Large intestine (tissue), 3 donors: Measurements from ENCODE around the gene PITPNB. TPM values are rescaled to one million over a fixed set of nuclear protein-coding genes. Genes with fewer than 3 reads are reported as not detected.

Experiments
- DNase-seq, 2 donors: peaks; one replicate each; pipeline versions ENCODE4 v3.0.0 to v3.0.0-alpha.2; 2013
- H3K27ac ChIP-seq: one replicate; pipeline ENCODE4 v1.5.1; 2013; ENCODE audit warnings: low read length
- H3K27me3 ChIP-seq: 2 replicates; pipeline ENCODE4 v1.6.1; 2013; ENCODE audit warnings: low read length; ENCODE audit not compliant: control insufficient read depth, insufficient read depth
- H3K36me3 ChIP-seq: 2 replicates; pipeline ENCODE4 v1.6.1; 2013; ENCODE audit warnings: low read length; ENCODE audit not compliant: control insufficient read depth, insufficient read depth
- H3K4me1 ChIP-seq: one replicate; pipeline ENCODE4 v1.6.1; 2013; ENCODE audit warnings: low read length; ENCODE audit not compliant: control insufficient read depth, insufficient read depth
- H3K4me3 ChIP-seq: one replicate; pipeline ENCODE4 v1.5.1; 2013; ENCODE audit warnings: low read length
- H3K9me3 ChIP-seq: one replicate; pipeline ENCODE4 v1.6.1; 2013; ENCODE audit warnings: mild to moderate bottlenecking, low read depth, low read length, moderate library complexity; ENCODE audit not compliant: control insufficient read depth
- WGBS: methylation state at CpG from one replicate; pipeline ENCODE4 v1.1.5; 2013; ENCODE audit warnings: low lambda C conversion rate; ENCODE audit not compliant: insufficient coverage; 5-methylcytosine and 5-hydroxymethylcytosine counted together
- polyA plus RNA-seq: library from polyadenylated mRNA; unstranded; fragments of 120-200 nt; gene quantifications from one replicate; pipeline ENCODE4 v1.2.1, GENCODE V29; 2013

PITPNB gene
- polyA plus RNA-seq, 1 donor, result 53.4 TPM

DNA sequence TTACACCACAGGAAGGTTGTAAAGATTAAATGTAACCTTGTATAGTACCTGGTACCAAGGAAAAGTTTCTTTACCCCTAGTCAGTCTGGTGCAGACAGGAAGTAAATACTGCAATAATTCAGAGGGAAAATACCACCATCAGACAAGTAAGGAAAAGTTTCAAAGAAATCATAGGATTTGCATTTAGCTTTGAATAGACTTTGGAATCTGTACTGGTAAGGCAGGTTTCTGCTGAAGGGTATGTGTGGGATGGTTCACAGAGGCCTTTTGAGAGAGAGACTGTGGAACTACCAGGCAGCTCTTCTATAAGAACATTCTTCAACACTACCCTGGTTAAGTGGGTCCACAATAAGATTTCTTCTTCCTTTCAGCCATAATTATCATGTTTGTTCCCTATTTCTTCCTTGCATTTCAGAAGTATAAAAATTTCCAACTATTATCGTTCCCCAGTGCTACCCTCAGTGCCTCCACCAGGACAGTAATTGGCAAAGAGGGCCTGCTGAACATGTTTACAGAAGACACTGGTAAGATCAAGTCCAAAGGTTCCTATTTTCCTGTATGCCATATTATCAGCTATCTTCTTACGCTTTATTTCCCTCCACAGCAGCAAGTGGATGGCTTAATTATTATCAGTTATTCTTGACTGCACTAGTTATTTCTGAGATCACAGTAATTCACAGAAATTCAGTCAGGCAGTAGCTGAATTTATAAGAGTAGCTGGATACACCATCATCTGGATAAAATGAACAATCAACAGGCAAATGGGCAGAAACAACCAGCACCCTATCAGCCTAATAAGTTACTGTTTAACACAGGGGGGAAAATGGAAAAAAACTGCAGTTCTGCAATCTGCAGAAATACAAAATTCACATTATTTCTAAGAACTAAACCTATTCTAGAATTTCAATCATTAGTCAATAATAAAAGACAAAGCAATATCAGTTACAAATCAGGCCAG, 48.5 kb downstream of the PITPNB start:
- Histone ChIP-seq H3K4me1 (peaks cover 61% of the 10 kb centered on the region), H3K9me3 (no peaks in the 10 kb centered on the region), H3K27me3 (no peaks in the 10 kb centered on the region), H3K36me3 (peaks cover 13% of the 10 kb centered on the region), H3K27ac (peak overlapping the region; percentile 90), H3K4me3 (no peak overlapping the region)
- DNase-seq, result peak; percentile 87 to 96
- WGBS, result 0% methylated on average over 1 of the region's 2 CpGs

DNA sequence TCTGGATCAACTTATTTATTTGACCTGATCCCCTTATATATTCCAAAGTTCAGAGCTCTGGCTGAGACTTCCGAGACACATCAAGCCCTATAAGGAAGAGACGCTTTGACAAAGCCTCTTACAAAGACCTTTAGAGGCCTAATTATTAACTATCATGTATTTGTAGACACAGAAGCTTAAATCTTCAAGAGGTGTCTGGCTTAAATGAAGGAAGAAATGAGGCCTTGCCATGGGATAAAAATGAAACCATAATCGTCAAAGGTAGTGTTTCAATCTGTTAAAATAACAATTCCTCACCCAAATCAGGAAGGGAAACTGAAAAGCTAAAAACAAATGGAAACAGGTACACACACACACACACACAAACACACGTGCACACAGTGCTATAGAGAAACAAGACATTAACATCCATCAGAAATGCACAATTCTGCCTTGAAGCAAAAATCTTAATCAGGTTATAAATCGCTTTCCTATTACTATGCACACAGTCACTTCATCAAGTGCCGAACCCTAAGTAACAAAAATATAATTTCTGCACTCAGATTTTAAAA, 50.2 kb downstream of the PITPNB start:
- H3K27me3 ChIP-seq, result no peaks in the 10 kb centered on the region
- H3K4me3 ChIP-seq, result no peak overlapping the region
- H3K27ac ChIP-seq, result peak overlapping the region; percentile 90
- no peaks in the 10 kb centered on the region for H3K9me3 ChIP-seq
- peaks cover 13% of the 10 kb centered on the region for H3K36me3 ChIP-seq
- DNase-seq, result peak in 1 of 2 donors; percentile 80
- H3K4me1 ChIP-seq, result peaks cover 64% of the 10 kb centered on the region
- 52% methylated on average over 3 of the region's 6 CpGs for WGBS

DNA sequence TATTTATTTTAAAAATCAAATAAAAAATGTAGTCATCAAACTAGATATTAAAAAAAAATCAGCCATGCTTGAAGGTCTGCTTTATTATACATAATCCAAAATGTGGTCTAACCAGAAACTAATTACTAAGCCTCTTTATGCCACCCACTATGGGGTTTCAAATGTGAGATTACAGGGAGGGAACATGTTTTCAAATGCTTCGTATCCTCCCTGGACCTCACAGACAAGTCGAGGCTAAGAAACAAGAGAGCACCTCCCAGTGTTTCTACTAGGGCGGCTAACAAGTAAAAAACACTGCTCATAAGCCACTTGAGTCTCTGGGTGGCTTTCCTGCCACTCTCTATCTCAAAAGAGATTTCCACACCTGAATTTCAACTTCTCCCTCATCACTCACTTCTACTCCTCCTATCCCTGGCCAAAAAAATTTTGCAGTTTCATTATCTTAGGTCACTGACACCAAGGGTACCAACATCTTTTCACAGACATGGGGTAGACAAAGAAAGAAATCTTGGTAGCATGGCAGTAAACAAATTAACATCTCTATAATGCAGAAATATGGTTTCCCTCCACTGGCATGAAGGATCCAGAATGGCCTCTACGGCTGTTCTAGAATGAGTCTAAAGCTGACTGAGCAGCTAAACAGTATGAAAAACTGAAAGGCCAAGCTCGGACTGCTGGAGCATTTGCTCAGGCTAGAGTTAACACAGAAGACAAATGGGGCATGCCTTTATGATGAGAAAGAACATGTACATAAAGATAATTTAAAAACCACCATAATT, 50.9 kb downstream of the PITPNB start:
- DNase-seq, result no peak
- no peak overlapping the region for H3K4me3 ChIP-seq
- H3K4me1 ChIP-seq, result peaks cover 65% of the 10 kb centered on the region
- no peaks in the 10 kb centered on the region for H3K9me3 ChIP-seq
- no peaks in the 10 kb centered on the region for H3K27me3 ChIP-seq
- peak overlapping the region; percentile 90 for H3K27ac ChIP-seq
- peaks cover 10% of the 10 kb centered on the region for H3K36me3 ChIP-seq
- WGBS, result no CpG with 5 or more reads among the region's 5 CpGs

DNA sequence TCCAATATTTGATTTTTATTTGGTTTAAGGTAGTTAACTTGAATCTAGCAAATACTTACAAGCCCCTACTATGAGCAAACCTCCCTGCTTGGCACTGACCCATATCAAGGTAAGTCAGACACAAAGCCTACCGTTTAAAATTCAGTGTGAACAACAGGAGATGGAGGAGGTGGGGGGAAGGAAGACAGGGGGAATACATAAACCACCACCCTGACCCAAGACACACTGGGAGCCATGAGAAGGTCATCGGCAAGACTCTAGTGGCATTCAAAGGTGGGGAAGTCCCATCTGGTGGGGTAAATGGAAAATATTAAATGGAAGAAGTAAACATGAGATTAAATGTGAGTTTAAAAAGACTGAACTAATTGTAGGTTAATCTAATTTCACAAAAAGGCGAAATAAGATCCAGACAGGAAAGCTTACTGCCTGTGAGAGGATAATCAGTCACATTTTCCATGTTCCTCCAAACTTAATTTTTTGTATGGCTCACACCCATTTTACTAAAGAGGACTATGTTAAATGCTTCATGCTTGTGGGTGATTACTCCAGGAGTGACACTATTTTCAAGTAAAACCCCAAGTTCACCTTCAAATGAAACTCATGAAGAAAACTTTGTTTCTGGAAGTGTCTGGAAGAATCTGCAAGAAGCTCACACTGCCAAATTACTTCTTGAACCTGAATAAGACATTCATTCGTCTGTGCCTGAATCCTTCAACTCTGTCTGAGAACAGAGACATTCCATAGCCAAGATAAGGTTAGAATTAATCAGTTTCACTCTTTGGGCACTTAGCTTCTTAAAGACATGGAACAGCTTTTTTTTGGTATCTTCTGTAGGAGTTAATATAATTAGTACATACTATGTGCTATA, 51.7 kb downstream of the PITPNB start:
- Histone ChIP-seq H3K36me3 (peaks cover 7% of the 10 kb centered on the region), H3K9me3 (no peaks in the 10 kb centered on the region), H3K27ac (peak overlapping the region; percentile 90), H3K4me1 (peaks cover 67% of the 10 kb centered on the region), H3K4me3 (no peak overlapping the region), H3K27me3 (no peaks in the 10 kb centered on the region)
- WGBS, result 54% methylated on average over 3 of the region's 4 CpGs
- DNase-seq, result no peak

DNA sequence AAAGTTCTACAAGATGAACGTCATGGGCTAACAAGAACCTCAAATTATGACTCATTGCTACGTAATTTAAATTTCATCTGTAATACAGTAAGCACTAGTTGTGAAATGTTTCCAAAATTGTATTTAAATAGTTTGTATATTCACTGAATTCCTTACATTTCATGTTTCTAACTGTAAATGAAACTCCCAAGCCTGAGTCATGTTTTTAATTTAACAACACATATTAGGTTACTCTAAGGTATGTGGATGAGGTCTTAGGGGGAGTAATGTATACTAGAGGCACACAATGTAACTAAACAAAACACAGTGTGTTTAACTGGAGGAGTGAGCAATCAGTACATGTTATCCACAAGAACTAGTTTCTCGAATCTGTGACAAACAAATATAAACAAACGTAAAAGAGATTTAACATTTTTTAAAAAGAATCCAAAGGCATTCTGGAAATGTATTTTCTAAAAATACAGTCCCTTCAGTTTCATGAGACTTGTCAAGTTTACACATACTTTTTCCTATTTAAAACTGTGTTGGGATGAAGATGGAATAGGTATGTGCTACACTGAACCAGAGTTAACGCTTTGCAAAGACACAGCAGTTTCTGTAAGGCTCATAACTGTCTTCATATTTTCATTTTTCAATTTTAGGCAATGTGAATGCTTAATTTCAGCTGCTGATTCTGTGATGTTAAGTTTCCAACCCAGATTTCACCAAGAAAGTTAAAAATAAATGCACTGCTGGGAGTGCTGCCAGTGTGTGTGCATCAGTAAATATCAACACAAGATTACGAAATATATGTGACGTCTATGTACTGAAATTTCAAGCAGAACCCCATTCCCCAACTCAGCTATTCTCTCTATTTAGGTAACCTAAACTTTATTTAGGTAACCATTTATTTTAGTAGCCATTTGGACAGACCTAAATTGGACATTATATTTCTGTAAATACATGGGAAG, 52.6 kb downstream of the PITPNB start:
- Histone ChIP-seq H3K4me1 (peaks cover 61% of the 10 kb centered on the region), H3K4me3 (no peak overlapping the region), H3K27me3 (no peaks in the 10 kb centered on the region), H3K36me3 (peaks cover 6% of the 10 kb centered on the region), H3K27ac (peak overlapping the region; percentile 90), H3K9me3 (no peaks in the 10 kb centered on the region)
- no peak for DNase-seq
- 81% methylated on average over 4 of the region's 7 CpGs for WGBS

DNA sequence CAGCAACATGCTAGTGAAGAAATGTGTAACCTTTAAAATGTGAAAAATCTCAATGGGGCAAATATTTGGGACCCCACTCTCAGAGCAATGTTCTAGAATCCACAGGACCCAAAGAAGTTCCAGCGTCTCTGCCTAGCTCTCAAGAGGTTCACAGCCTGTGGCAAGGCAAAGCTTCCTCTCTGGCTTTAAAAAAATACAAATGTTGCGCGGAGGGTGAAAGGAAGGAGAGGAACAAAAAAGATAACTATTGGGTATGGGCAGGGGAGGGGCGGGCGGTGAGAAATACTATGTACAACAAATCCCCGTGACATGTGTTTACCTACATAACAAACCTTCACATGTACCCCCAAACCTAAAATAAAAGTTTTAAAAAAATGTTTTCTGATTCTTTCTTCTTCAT, 53.6 kb downstream of the PITPNB start:
- no peaks in the 10 kb centered on the region for H3K9me3 ChIP-seq
- 94% methylated on average over 4 of the region's 6 CpGs for WGBS
- no peak for DNase-seq
- H3K36me3 ChIP-seq, result peaks cover 7% of the 10 kb centered on the region
- H3K27ac ChIP-seq, result peak overlapping the region; percentile 90
- no peak overlapping the region for H3K4me3 ChIP-seq
- no peaks in the 10 kb centered on the region for H3K27me3 ChIP-seq
- H3K4me1 ChIP-seq, result peaks cover 53% of the 10 kb centered on the region

DNA sequence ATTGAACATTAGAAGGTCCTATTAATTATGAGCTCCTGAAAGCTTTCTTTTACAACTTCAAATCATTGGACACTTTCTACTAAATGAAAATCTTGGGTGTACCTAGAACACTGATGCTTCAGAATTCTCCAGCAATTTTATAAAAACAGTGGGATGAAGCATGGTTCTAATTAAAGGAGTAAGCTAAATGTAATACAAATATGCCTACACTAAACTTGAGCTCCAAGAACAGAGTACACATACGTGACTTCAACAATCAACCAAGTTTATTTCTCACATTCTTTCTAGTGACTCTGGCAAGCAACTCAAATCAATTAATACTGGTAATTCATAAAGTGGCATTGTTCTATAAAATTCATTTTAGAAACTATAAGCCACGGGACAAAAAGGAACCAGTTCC, 55.5 kb downstream of the PITPNB start:
- 50% methylated on average over 1 of the region's 2 CpGs for WGBS
- H3K27me3 ChIP-seq, result no peaks in the 10 kb centered on the region
- H3K27ac ChIP-seq, result peak overlapping the region; percentile 11
- no peak overlapping the region for H3K4me3 ChIP-seq
- no peaks in the 10 kb centered on the region for H3K9me3 ChIP-seq
- H3K4me1 ChIP-seq, result peaks cover 54% of the 10 kb centered on the region
- H3K36me3 ChIP-seq, result peaks cover 7% of the 10 kb centered on the region
- no peak for DNase-seq

DNA sequence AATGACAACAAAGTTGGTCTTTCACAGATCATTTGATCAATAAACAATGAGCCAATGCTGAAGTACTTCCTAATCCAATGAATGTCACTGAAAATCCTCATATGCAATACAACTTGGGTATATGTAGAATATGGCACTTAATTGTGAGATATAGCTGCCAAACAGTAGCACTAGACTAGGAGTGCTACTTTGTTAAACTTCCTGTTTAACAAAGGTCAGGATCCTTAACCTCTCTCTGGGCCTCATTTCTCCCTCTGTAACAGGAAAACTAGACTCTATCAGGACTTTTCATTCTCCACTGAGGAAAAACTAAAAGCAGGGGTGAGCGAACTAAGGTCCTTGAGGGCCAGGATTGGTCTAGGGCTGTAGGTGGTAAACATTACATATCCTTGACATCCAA, 56.1 kb downstream of the PITPNB start:
- Histone ChIP-seq H3K9me3 (no peaks in the 10 kb centered on the region), H3K36me3 (peaks cover 7% of the 10 kb centered on the region), H3K4me3 (no peak overlapping the region), H3K27ac (peak overlapping the region; percentile 11), H3K27me3 (no peaks in the 10 kb centered on the region), H3K4me1 (peaks cover 49% of the 10 kb centered on the region)
- WGBS, result no CpG with 5 or more reads among the region's 1 CpG
- DNase-seq, result no peak

DNA sequence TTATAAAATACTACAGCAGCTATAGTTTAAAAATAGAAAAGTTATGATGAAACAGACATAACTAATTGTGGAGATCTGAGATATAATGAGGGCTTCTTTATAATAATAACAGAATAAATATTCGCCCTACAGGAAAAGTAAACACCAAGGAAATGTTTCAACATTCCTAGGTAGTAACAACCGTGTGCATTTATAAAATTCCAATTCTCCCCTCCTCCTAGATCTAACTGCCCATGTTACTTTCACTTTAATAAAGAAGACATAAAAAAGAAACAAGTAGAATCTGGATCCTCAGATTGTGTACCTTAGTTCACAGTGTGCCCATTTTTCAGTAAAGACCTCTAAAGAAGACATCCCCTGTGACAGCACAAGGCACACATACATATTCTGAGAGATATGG, 59.7 kb downstream of the PITPNB start:
- H3K27me3 ChIP-seq, result no peaks in the 10 kb centered on the region
- no peak overlapping the region for H3K4me3 ChIP-seq
- DNase-seq, result no peak
- H3K36me3 ChIP-seq, result peaks cover 35% of the 10 kb centered on the region
- peaks cover 52% of the 10 kb centered on the region for H3K4me1 ChIP-seq
- no peaks in the 10 kb centered on the region for H3K9me3 ChIP-seq
- WGBS, result 33% methylated on average over 2 of the region's 2 CpGs
- peak overlapping the region; percentile 66 for H3K27ac ChIP-seq
